GM19452 (cell line): Measurements from ENCODE around the gene C19orf81.

Experiments used
- ATAC-seq: cut with Tn5 transposase; IDR thresholded peaks from one replicate; pipeline ENCODE4 v1.9.1; 2021; ENCODE audit not compliant: unreplicated experiment

C19orf81 gene

DNA sequence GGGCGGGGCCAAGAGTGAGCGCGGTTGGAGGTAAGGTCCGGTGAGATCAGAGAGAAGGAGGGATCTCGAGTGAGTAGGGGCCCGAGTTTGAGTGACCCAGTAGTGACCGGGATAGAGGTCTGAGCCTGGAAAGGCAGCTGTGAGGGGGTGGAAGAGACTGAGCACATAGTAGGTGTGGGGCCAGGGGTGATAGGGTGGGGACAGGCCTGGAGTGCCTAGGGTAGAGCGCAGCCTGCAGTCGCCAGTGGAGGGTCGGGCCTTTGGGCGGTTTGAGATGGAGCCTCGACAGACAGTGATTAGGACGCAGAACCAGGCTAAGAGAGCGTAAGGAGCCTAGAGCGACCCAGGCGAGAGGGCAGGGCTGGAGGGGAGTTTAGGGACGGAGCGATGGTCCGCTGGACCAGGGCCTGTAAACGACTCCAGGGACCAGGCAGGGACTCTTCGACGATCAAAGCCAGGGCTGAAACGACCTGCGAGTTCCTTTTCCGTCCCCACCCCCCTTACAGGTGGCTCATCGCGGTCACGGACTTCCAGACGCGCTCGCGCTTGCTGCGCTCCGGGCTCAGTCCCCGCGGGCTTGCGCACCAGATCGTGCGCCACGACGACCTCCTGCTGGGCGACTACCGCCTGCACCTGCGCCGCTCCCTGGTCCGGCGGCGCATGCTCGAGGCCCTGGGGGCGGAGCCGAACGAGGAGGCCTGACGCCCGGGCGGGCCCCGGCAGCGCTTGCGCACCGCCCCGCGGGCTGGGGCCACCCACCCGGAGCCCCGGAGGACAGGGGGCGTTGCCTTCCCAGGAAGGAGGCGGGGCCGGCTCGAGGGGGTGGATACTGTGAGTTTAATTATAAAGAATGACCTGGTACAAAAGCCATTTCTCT, 9.4 kb downstream of the C19orf81 start:
- ATAC-seq = no peak

DNA sequence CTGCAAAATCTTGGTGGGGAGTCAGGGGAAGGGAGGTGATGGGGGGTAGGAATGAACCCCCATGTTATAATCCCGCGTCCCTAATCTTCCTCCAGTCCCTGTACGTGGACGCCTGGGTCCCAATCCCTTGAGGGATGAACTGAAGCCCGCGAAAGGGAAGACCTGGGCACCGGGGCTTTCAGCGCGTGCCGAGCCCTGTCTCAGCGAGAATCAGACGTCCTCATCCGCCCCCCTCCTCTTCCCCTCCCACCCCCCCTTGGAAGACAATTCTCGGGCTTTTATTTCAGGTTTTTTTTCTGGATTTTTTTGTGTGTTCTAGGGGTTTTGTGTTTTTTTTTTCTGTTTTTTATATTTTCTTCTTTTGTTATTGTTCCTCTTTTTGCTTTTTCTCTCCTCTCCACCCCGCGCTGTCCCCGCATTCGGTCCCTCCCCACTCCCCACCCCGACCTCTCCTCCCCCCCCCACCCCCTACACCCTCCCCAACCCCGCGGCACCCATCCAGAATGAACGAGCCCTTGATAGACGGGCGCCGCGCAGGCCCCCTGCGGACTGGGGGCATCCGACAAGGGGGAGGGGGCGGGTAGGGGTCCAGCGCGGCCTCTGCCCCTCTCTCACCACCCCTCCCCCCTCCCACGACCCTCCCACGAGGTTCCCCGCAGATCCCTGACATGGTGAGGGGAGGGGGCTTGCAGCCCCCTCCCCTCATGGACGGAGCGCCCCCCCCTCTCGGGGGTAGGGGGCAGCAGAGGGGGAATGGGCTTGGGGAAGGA, 10.3 kb downstream of the C19orf81 start:
- ATAC-seq = no peak

DNA sequence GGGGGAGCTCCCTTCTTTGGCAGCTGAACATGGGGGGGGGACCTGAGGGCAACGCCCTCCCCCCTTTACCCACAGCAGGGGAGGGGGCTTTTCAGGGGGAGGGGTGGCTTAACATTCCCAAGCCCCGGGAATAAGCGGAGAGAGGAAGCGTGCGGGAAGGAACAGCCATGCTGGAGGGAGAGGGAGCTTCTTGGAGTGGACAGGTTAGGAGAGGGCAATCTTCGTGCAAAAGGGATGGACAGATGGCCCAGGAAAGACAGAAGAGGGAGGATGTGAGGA, 10.8 kb downstream of the C19orf81 start:
- no peak for ATAC-seq

DNA sequence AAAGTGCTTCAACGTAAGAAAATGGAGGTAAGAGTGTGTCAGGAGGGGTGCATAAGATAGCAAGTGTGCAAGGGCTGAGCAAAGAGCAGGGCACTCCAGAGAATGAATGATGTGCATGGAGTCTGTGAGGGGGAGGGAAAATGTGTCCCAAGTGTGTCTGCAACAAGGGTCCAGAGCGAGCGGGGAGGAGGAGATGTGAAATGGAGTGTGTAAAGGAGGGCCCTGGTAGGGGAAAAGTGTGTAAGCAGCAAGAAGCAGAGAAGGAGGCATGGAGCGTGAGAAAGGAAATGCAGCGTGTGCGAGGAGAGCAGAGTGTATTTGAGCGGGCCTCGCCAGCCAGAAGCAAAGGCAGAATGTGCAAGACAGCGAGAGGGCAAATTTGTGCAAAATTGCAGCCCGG, 11.8 kb downstream of the C19orf81 start:
- no peak for ATAC-seq

DNA sequence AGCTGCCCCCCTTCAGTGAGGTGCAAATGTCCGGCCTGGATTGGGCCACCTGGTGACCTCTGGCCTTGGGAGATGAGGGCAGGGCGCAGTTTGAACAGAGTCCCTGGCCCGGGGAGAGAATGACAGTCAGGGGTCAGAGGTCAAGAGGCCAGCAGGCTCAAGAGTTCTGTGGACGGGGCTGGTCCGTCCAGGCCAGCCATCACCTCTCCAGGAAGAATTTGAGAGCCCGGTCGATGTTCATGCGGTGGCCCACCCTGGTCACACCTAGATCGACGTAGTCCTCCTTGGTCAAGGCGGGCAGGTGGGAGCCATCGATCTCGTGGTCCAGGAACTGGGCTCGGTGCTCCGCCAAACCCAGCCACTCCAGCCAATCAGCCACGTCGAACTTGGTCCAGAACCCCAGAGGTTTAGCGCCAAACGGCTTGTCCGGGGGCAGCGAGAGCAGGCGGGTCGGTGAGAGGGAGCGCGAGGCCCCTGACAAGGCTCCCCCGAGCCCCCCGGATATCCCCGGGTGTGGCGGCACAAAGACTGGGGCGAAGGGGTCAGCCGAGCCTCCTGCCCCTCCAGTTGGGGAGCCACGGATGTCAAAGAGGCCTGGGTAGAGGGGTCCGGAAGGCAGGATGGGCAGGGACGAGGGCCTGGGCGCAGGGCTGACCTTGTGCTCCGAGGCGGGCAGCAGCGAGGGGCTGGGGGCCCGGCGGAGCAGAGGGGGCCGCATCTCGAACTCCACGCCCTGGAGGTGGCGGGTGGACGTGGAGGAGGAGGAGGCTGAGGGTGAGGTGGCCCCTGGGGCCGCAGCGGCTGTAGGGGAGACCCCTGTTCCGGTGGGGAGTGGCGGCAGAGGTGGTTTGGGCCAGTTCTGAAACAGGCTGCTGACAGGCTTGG, 12.8 kb downstream of the C19orf81 start:
- no peak for ATAC-seq

DNA sequence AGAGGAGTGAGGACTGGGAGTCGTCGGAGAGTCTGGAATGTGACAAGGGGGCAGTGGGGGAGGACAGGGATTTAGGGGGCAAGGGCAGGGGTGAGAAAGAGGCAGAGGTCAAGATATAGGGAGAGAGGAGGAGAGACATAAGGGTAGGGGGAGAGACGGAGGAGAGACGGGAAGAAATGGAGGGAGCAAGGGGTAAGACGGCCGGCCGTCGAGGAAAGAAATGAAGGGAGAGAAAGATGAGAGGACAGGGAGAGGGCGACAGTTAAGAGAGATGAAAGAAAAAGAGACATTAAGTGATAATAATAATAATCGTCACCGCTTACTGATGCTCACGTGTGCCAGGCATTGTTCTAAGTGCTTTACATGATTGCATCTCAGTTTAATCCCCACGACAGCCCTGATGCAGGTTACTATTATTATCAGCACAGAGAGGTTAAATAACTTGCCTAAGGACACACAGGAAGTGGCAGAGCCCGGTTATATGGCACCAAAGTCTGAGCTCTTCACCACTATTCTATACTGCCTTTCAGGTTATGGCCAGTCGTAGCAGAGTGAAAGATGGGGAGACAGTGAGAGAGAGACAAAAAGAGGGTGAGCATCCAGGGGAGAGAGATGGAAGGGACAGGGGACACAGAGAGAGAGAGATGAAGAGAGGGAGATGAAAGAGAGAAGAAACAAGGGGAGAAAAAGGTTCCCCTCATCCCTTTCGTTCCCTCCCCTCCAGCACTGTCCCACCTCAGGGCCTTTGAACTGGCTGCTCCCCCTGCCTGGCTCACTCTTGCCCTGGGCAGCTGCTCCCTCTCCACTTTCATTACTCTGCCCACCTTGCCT, 13.6 kb downstream of the C19orf81 start:
- ATAC-seq = no peak

DNA sequence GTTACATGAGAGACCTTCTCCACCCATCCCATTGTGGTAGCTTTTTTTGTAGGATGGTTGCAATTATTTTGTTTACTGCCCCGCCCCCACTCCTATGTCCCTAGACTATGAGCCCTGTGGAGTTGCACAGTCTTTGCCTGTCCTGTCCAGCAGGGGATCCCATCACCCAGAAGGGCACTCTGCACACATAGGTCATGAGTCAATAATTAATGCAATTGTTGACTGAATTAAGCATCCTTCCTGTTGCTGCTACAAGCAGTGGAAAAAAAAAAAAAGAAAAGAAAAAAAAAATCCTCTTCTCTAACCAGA, 14.2 kb downstream of the C19orf81 start:
- ATAC-seq = no peak

DNA sequence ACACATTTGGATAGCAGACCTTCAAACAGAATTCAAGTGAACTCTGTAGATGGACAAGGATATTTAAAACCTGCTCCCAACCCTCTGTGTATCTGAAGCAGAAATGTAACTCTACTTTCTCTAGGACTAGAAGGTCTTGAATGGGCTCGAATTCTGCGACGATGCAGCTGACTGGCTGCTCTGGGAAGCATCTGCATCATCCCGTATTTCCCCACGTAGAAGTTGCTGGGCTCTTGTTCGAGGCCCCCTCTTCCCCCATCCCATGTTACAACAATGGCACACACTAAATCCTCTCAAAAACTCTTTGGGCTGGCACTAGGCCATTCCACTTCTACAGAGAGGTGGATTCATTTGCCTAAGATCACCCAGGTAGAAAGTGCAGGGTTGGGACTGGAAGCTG, 15.0 kb downstream of the C19orf81 start:
- no peak for ATAC-seq

DNA sequence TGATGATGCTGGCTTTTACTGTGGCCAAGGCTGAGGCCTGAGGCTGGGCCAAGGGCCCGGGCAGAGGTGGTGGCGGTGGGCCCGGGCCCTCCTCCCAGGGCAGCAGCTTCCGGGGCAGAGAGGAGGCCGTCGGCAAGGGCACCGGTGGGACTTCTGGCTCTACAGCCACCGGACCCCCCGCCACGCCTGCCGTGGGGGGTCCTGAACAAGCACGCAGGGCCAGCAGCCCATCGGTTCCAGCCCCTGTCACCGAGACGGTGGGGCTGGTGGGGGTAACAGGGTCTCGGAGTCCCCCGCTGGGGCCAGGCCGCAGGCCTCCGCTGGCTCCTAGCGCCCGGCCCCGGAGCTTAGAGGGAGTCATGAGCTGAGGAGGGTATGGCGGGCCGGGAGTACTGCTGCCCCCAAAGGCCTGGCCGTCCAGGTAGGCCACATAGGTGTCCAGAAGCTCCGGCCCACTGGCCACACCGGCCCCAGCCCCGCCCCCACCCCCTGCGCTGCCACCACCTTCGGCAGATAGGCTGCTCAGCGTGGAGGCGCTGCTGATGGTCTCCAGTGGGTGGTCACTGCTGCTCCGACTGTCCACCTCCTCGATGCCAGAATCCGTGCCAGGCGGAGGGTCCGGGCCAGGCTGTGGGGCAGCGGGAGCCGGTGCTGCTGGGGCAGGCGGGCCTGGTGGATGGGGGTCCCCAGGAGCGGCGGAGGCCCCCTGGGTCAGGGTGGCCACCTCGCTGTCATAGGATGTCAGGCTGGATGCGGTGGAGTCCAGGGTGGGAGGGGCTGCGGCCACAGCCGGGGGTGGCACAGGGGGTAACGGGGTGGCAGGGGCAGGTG, 17.3 kb downstream of the C19orf81 start:
- ATAC-seq = no peak

DNA sequence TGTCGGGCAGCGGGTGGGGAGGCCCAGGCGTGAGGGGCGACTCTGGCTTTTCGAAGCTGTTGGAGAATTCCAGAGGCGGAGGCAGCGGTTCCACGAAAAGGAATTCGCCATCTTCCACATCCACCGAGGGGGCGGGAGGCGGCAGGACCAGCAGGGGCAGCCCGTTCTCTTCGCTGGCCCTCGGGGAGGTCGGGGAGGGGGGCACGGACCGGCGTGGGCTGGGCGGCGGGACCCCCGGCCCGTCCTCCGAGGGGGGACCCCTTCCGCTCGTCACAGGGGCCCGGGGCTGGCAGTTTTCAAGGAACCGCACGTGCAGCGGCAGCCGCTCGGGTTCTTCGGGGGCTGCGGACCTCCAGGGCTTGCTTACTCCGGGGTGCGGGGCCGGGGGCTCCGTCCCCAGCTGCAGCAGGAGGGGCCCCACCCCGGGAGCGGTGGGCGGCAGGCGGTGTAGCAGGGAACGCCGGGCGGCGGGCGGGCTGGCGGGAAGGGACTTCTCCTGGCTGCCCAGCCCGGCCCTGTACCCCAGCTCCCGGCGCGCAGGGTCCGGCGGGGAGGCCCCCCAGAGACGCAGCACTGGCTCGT, 18.0 kb downstream of the C19orf81 start:
- no peak for ATAC-seq

DNA sequence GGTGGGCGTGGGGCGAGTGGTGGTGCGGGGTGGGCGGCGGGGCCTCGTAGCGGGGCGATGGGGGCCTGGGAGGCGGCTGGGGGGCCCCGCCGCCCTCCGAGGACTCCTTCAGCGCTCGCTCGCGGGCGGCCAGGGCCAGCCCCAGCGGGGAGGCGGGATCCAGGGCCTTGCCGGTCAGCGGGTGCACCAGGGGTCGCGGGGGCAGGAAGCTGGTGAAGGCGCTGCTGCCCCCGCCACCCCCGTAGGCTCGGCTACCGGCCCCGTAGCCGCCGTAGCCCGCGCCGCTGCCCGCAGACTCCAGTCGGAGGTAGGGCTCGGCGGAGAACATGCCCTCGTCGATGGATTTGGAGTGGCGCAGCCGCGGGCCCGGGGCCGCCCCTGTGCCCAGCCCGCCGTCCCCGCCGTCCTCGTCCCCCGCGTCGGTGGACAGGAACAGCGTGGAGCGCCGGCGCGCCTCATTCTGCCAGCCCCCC, 18.6 kb downstream of the C19orf81 start:
- ATAC-seq = no peak

DNA sequence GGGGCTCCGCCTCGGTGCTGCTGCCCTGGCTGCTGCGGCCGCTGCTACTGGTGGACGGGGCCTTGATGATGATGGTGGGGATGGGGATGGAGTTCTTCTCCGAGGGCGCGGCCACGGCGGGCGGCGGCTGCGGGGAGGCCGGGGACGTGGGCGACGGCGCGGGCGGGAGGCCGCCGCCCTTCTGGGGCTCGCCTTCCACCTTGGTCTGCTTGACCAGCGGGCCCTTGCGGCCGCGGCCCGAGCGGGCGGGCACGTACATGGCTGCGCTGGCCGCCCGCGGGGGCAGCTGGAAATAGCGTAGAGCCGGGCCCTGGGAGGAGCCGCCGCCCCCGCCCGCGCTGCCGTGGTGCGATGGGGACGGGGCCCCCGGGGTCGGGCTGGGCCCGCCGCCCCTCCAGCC, 19.2 kb downstream of the C19orf81 start:
- ATAC-seq = no peak

DNA sequence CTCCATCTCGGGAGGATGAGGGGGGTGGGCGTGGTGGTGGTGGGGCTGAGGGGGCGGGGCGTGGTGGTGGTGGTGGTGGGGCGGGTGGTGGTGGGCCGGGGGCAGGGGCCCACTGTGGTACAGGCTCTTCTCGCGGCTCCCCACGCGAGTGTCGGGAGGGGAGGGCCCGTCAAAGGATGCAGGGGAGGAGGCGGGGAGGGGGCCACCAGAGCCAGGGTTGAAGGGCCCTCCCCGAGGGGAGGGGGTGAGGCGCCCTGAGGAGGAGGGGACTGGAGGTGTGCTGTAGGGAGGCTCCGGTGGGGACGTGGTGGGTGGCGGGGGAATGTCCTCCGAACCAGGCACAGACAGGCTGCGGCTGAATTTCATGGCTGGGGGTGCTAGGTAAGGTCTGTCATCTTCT, 19.6 kb downstream of the C19orf81 start:
- ATAC-seq = no peak

DNA sequence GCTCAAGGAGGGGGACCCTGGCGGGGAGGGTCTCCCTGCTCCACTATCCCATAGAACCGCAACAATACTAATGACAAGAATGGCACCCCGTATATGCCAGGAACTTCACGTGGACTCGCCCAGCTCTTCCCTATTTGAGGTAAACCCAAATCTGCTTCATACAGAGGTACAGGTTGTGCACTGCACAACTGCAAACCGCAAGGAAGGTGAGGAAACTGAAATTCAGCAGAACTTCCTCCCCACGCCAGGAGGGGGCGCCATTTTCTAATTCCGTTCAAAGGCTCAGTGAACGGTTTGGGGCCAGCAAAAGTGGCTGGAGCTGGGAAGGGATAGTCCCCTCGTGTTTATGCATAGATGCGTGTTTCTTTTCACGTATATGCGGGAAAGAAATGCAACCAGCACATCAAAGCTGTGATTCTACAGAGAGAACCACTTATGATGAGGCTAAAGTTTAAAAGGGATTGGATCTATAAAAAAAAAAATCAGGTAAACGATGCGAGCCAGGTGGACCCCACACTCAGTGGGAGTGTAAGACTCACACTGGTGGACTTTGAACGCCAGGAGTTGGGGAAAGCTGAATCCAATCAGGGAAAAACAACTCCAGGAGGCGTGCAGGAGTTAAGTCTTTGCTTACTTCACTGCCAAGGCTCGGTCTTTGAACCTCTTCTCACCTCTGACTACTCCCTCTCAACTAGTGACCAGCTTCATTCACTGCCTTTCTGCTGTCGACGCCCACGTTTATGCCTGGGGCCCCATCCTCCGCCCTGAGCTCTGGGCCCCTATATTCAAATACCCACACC, 20.3 kb downstream of the C19orf81 start:
- ATAC-seq = no peak

DNA sequence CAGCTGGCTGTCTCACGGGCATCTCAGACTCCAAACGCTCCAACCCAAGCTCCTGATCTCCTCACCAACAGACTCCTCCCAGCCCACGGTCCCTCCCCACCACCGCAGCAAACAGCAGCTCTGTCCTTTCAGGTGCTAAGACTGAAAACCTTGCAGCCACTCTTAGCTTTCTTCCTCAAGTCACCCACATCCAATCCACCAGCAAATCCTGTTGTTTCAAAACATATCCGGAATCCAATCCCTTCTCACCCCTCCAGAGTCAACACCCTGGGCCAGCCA, 20.8 kb downstream of the C19orf81 start:
- ATAC-seq = no peak

DNA sequence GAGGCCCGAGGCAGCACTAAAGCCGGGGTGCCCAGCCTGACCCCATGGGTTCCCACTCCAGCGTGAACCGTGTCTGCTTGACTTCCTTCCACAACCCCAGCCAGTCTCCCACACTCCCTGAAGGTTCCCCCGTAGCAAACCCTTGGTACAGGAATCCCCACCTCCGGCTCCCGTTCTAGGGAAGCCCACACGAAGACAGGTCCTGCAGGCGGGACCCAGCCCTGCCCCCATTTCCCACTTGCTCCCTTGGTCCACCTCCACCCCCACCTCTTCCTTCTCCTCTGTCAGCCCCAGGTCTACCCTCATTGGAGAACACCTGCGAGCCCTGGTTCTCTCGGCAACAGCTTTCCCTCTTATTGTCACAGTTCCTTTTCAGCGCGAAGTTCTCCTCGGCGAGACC, 23.9 kb downstream of the C19orf81 start:
- ATAC-seq = no peak

DNA sequence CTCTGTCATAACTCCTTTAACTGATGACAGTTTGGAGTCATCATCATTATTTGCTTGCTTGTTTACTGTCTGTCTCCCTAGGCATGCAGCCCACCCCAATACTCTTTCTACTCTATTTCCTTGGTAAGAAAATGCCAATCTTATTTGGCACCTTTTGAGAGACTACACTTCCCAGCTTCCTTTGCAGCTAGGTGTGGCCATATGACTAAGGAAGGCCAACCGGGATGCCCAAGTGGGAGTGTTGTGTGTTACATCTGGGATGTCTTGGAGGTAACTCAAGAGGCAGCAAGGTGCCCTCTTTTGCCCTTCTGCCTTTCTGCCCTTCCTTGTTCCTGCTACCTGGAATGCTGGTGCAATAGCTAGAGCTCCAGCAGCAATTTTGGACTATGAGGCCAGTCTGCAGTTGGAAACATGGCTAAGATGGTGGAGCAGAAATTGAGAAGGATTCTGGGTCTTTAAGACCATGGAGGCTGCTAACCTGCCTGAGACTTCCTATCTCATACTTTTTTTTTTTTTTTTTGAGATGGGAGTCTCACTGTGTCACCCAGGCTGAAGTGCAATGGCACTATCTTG, 27.5 kb downstream of the C19orf81 start:
- ATAC-seq = no peak

DNA sequence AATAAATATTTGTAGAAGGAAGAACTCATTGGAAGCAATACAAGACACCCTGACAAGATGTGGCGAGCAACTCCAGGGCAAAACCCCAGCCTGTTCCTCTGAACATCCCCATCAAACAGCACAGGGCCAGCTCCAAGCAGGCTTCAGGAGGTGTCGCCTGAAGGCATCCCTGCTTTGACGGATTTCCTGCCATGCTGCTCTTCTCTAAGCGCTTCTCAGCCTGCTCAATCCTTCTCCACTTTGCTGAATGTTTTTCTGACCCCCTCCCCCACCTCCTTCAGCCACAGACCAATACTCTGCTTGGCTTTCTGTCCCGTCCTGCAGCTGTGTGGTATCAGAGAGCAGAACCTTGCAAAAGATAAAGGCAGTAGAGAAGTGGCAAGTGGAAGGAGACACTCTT, 28.4 kb downstream of the C19orf81 start:
- no peak for ATAC-seq

DNA sequence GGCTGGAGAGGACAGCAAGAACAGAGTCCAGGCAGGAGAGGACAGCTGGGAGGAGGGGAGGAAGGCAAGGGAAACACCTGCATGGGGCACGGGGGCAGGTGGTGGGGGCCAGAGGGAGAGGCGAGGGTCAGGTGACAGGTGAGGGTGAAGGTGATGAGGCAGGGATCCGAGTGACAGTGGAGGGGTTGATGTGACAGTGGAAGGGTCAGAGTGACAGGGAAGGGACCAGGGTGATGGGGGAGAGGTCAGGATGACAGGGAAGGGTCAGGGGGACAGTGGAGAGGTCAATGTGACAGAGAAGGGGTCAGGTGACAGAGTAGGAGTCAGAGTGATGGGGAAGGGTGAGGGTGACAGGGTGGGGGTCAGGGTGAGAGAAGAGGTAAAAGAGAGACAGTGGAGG, 29.1 kb downstream of the C19orf81 start:
- no peak for ATAC-seq
